Transverse colon (tissue), 4 donors: ENCODE measurements around the gene FBXO34.

Experiments used
- CTCF ChIP-seq, 5 experiments: fragments of 200-600 bp in 3 of 5; fragments of 450-650 bp in 2 of 5; sonication (generic) in 3 of 5; IDR thresholded peaks; 1 replicate in 2 of 5; 2 replicates in 3 of 5; pipeline ENCODE4 v1.5.1; 2016 to 2017; ENCODE audit warnings: antibody characterized with exemption in 5 of 5, inconsistent platforms in 3 of 5, mild to moderate bottlenecking in 2 of 5, moderate library complexity in 1 of 5
- EP300 ChIP-seq: sonication (generic); formaldehyde crosslinking; IDR thresholded peaks from one replicate; pipeline ENCODE4 v1.6.1; 2017; ENCODE audit warnings: antibody characterized with exemption, low read depth
- POLR2A ChIP-seq: fragments of 450-650 bp; IDR thresholded peaks from one replicate; pipeline ENCODE4 v1.6.1; 2016; ENCODE audit warnings: antibody characterized with exemption, mild to moderate bottlenecking, moderate library complexity
- POLR2AphosphoS5 ChIP-seq, 3 donors: sonication (generic); formaldehyde crosslinking; IDR thresholded peaks; one replicate each; pipeline ENCODE4 v1.6.1; 2016; ENCODE audit warnings: antibody characterized with exemption in 3 of 3

GRCh38 chr14:55274146-55274545, 2.9 kb downstream of the FBXO34 start:
- TF ChIP-seq CTCF (IDR thresholded peaks at IDR 0.05) (no peak), POLR2A (no peak), EP300 (no peak), POLR2AphosphoS5 (IDR thresholded peaks at IDR 0.05) (no peak)
